ENCODE measurements around the gene COPS8. TPM values are rescaled to one million over a fixed set of nuclear protein-coding genes. Genes with fewer than 3 reads are reported as not detected.

Gene COPS8
- total RNA-seq, 1 experiment from 2014 or later, result 51.0 TPM

GRCh38 chr2:237129625-237130263 lies 44.1 kb downstream of the COPS8 start (continued):
- TF ChIP-seq ZNF425 (CRISPR knock-in tag; conservative IDR thresholded peaks at IDR 0.05) (no peak), ZNF416 (CRISPR knock-in tag; IDR thresholded peaks at IDR 0.05) (no peak), KAT7 (CRISPR knock-in tag; IDR thresholded peaks at IDR 0.05; ENCODE audit: borderline replicate concordance) (no peak), AR (CRISPR knock-in tag; IDR thresholded peaks at IDR 0.05) (no peak), MAX (CRISPR knock-in tag; IDR thresholded peaks at IDR 0.05) (no peak), E2F1 (CRISPR knock-in tag; IDR thresholded peaks at IDR 0.05) (no peak), ATF1 (CRISPR knock-in tag; IDR thresholded peaks at IDR 0.05) (no peak), PREB (CRISPR knock-in tag; IDR thresholded peaks at IDR 0.05; ENCODE audit: borderline replicate concordance) (no peak)

GRCh38 chr2:237130562-237131421 lies 45.1 kb downstream of the COPS8 start:
- no peaks in the 10 kb centered on the region for H3K27me3 Mint-ChIP-seq (ENCODE audit: low read depth)
- ATAC-seq (no peak), DNase-seq (ENCODE audit: low spot score) (no peak)
- no peak for TF ChIP-seq E2F5 (CRISPR knock-in tag; IDR thresholded peaks at IDR 0.05)
- no peak overlapping the region for H3K27ac Mint-ChIP-seq
- CTCF ChIA-PET, result no interaction called here
- no peaks in the 10 kb centered on the region for H3K36me3 Mint-ChIP-seq
- no peaks in the 10 kb centered on the region for H3K4me1 Mint-ChIP-seq
- H3K9me3 Mint-ChIP-seq, result 0 out of 2 replicates have a peak, but pooled peaks cover 3% of the 10 kb centered on the region
- POLR2A ChIA-PET, result no interaction called here
- H3K4me3 Mint-ChIP-seq, result no peak overlapping the region

- Mint-ChIP-seq H3K4me1 (no peaks in the 10 kb centered on the region), H3K4me3 (no peak overlapping the region), H3K27ac (no peak overlapping the region), H3K27me3 (ENCODE audit: low read depth) (no peaks in the 10 kb centered on the region), H3K36me3 (no peaks in the 10 kb centered on the region), H3K9me3 (0 out of 2 replicates have a peak, but pooled peaks cover 3% of the 10 kb centered on the region)
- POLR2A ChIA-PET, result no interaction called here
- ATAC-seq (no peak), DNase-seq (ENCODE audit: low spot score) (no peak)
- CTCF ChIA-PET, result no interaction called here
- TF ChIP-seq ZNF281 (CRISPR knock-in tag; IDR thresholded peaks at IDR 0.05) (no peak), ZNF512 (CRISPR knock-in tag; IDR thresholded peaks at IDR 0.05; ENCODE audit: borderline replicate concordance) (no peak), ZNF425 (CRISPR knock-in tag; conservative IDR thresholded peaks at IDR 0.05) (no peak)
These were observed 46.3 kb downstream of the COPS8 start for GRCh38 chr2:237131749-237132533.

Data from WTC11 (cell line).